DLD1 (cell line): Measurements from ENCODE around the gene CEMP1.

Experiments
- in situ Hi-C: cut with HindIII; loops from 2 replicates; pipeline ENCODE4 v1.10.0; 2017; ENCODE audit warnings: low sequenced_read_pairs

CEMP1 gene

DNA sequence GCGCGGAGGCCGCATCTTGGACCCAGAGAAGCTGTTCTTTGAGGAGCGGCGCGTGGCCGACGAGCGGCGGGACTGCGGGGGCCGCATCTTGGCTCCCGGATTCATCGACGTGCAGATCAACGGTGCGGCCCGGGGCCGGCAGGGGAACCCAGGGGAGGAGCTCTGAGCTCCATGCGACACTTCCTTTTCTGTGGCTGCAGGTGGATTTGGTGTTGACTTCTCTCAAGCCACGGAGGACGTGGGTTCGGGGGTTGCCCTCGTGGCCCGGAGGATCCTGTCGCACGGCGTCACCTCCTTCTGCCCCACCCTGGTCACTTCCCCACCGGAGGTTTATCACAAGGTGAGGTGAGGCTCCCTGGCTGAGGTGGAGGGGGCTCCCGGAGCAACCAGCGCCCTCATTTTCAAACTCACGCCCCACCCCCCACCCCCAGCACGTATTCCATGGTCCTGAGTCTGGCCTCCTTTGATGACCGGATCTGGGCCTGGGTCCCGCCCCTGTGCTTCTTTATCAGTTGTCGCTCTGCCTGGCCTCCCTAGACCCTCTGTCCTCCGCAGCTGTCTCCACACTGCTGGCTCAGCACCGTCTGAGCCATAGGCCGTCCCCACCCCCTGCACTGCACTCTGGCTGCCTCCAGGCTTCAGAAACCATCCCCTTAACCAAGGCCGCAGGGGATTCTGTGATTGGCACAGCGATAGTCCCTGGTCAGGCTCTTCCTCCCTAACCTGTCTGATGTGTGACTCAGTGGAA lies 10.2 kb downstream of the CEMP1 start:
- in situ Hi-C loops: no loop called here

DNA sequence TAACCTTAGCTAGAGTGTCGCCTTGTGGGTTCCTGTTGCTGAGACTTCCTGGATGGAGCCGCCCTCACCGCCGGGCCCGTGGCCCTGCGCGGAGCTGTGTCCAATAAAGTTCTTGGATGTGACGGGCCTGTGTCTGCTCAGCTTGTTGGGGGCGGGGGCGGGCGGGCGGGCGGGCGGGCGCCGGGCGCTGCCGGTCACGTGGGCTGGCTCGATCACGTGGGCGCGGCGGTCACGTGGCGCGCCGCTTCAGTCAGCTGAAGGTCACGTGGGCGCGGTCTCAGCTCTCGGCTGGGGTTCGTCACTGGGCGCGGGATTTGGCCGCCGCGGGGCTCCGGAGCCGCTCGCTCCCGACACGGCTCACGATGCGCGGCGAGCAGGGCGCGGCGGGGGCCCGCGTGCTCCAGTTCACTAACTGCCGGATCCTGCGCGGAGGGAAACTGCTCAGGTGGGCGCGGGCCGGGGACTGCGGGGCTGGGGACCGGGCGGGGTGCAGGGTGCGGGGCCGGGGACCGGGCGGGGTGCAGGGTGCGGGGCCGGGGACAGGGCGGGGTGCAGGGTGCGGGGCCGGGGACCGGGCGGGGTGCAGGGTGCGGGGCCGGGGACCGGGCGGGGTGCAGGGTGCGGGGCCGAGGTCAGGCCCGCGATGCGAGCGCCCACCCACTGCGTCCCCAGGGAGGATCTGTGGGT lies 11.0 kb downstream of the CEMP1 start, which contains the start of gene AMDHD2:
TSS of gene AMDHD2 (plus strand) at position 275 of the 687 bp plus-strand sequence. CDS start at position 363, 88 bp downstream.
- in situ Hi-C loops: no loop called here

- in situ Hi-C loops: no loop called here
These were observed 11.5 kb downstream of the CEMP1 start for GRCh38 chr16:2519711-2520080.

GRCh38 chr16:2518823-2519710 lies 12.1 kb downstream of the CEMP1 start:
- in situ Hi-C loops: no loop called here

DNA sequence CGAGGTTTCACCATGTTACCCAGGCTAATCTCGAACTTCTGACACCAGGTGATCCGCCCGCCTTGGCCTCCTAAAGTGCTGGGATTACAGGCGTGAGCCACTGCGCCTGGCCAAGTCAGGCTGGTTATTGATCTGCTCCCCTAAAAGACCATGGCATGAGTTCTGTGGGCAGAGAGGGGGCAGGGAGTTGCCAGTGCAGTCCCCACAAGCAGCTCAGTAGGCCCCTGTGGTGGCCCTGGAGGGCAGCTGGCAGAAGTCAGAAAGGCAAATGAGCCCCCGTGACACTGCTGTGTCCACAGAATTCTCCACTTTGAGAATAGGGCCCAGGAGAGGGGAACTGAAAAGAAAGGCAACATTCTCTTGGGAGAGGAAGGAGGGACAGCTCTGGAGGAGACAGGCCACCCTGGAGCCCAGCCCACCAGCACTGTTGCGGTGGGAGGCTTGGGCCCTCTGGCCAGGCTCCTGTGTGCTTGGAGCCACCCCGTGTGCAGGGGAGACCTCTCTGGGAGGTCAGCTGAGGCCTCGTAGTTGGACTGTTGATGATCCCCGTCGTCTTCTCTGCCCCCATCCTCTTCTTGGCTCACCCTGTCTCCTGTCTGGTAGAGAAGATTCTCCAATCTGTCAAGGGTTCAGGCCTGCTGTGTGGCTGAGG lies 13.1 kb downstream of the CEMP1 start:
- in situ Hi-C loops: no loop called here

- in situ Hi-C loops: no loop called here
These were observed 14.6 kb downstream of the CEMP1 start for GRCh38 chr16:2516391-2517240.

DNA sequence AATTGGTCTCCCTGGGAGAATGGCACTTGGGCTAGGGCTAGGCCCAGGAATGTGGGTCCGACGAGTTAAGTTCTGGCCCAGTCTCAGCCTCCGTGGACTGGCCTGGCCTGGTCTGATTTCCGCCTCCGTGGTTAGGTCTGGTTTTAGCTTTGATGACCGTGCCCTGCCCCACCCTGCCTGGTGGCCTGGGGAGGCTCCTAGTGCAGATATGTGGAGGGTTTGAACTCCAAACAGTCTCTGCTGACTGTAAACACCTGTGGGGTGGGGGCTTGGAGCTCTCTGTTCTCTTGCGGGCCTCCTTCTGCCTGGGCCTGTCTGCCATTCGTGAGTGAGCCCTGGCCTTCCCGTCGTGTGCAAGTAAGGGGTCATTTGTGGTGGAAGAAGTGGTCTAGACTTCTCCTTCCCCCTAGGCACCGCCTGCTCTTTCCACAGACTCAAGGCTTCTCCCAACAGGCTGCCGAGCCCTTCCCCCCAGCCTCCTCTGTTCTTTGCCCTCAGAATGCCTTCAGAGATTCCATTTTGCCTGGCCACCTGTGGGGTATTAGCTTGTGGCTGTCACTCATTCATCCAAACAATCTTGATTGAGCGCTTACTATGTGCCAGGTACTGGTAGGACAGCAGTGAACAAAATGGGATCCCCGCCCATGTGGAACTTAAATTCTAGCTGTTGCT lies 15.9 kb downstream of the CEMP1 start:
- in situ Hi-C loops: no loop called here

DNA sequence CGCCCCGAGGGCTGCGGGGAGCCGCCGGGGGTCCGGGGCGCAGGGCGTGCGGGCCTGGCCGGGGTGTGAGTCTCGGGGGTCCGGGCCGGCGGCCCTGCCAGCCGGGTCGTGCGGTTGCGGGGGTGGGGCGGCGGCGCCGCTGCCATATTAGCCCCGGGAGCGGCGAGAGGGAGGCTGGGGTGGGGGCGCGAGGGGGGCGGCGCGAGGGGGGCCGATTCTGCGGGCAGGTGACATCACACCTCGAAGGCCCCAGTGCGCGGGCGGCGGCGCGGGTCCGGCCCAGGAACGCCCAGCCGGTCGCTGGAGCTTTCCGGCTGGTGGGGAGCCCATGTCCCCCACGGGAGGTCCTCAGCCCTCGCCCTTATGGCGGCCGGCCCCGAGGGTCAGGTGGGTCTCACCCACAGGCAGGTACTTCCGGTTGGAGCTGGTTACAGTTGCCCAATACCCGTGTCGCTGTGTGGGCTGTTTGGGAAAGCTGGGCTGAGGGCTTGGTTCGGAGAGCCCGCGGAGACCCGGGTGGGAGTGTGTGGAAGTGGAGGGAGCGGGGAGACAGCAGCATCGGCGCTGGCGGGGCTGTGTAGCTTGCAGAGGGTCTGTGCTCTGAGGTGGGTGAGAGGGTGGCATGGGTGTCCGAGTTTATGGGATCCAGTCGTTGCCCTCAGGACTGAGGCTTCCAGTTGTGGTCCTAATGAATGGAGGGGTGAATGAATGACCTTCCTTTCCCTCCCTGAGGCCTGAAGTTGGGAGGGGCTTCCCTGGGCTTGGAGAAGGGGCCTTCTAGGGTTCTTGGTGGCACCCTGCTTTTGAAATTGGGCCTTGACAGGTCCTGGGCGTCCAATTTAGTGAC lies 16.7 kb downstream of the CEMP1 start:
- in situ Hi-C loops: no loop called here

GRCh38 chr16:2513405-2514332 lies 17.5 kb downstream of the CEMP1 start, which contains the start of gene ATP6V0C:
Gene ATP6V0C, plus strand, starts transcription at chr16:2513952. Its CDS starts 152 bp downstream, at chr16:2514104.
- in situ Hi-C loops: no loop called here

GRCh38 chr16:2512735-2513404 lies 18.3 kb downstream of the CEMP1 start:
- in situ Hi-C loops: no loop called here

DNA sequence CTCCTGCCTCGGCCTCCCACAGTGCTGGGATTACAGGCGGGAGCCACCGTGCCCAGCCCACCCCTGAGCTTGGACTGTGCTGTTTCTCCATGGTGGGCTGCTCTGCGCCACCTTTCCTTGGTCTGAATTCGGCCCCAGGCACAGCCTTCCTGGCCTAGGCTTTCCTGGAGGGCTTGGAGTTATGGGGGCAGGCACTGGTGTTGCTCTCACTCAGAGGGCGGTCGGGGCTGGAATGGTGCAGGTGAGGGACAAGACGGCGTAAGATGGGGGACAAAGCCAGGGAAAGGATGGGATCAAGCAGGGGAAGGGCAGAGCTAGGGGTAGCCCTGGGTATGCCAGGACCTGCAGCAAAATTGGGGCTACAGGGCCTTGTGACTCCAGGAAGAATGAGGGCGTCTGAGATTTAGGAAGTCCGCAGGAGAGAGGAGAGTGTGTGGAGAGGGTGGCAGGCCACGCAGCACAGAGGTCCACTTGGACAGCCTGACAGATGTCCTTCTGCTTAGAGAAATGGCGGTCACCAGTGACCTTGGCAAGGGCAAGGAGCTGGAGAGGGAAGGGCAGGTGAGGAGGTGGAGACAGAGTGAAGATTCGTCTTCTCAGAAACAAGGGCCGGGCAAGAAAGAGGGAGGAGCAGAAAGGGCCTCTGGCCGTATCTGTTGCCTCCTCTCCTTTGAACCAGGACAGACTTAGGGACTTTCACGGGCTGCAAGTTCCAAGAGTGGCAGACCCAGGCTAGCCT lies 19.0 kb downstream of the CEMP1 start:
- in situ Hi-C loops: no loop called here

DNA sequence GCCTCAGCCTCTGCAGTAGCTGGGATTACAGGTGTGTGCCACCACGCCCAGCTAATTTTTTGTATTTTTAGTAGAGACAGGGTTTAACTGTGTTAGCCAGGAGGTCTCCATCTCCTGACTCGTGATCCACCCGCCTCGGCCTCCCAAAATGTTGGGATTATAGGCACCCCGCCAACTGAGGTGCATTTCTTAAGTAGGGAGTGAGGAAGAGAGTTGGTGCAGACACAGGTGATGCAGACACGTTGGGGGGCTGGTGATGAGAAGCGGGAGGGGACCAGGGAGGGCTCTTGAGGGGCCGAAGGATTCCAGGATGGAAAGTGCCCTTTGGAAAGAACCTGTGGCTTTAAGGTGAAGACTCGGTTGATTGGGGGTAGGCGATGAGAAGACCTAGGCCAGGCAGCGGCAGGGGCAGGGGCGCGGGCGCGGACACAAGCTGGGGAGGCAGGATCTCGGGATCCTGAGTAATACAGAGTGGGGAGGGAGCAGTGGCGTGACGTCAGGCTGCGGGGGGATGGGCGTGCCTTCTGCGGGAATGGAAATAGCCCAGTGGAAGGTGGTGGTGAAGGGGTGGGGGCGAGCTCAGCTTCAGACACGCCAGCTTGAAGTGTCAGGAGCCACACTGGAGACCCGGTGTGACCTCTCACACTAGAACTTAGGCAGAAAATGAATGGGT lies 19.9 kb downstream of the CEMP1 start:
- in situ Hi-C loops: no loop called here

DNA sequence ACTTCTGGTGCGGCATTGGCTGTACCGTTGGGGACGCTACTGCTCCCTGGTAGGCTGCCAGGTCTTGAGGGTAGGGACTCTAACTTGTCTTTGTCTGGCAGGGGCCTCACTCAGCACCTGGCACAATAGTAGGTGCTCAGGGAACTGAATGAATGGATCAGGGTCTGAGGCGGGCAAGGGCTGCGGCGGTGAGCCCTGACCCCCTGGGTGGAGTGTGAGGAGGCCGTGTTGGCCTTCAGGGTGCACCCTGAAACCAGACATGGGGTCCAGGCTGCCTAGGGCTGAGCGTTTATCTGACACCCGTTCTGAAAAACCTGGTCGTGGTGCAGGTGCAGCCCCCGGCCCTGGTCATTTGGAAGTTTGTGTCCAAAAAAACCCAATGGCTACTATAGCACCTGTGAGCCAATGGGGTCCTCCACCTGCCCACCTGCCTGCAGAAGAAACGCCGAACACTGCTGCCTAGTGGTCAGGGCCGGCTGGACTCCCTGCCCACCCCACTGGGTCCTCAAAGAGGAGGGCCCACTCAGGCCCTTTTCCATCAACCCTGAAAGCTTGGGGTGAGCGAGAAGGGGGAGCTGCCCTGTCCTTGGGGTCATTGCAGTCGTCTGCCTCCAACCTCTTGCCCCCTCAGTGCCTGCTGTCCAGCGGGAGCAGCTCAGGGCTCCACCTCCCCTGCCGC lies 22.3 kb downstream of the CEMP1 start:
- in situ Hi-C loops: loop anchor here (10.0 kb wide), 1 partner anchor 124 kb away; no protein-coding TSS in a partner anchor

GRCh38 chr16:2507665-2508064 lies 23.5 kb downstream of the CEMP1 start:
- in situ Hi-C loops: loop anchor here (10.0 kb wide), 1 partner anchor 123 kb away; no protein-coding TSS in a partner anchor
